ENCODE results near the gene SOCS2.

DNA sequence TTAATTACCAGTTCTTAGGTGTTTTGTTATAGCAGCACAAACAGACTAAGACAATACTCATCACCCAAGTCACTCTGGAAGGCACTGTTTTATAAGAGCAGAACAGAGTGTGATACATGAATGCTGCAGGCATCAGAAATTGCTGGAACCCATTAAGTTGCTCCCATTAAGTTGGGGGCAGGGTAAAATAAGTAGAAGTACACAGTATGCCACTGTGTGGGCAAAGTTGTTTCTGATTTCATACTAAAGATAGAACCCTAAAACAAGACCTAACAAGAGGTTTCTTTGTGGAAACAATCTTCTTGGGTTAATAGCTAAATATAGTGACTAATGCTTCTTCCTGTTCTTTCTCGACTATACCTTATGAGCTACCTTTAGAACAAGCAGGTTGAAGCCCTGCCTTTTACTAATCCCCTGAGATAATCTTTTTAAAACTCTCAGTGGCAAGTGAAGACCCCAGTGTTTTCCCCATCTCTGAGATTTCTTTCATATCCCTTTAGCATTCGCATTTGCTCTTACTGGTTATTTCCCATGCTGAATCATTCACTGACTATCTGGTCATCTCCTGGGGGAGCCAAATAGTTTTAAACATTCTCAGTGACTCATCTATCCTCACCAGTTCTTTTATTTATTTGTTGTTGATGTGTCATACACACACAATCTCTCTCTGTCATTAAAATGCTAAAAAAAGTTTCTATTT lies 52.3 kb downstream of the SOCS2 start:
- peak in 1 of 2 experiments; percentile 75; a peak in 2 of 4 replicates for TF ChIP-seq EP300 (IDR thresholded peaks at IDR 0.05; ENCODE audit: borderline replicate concordance in 1 of 2, control insufficient read depth in 1 of 2, low read depth in 2 of 2, low read length in 2 of 2)
- TF ChIP-seq, protein P1, sequence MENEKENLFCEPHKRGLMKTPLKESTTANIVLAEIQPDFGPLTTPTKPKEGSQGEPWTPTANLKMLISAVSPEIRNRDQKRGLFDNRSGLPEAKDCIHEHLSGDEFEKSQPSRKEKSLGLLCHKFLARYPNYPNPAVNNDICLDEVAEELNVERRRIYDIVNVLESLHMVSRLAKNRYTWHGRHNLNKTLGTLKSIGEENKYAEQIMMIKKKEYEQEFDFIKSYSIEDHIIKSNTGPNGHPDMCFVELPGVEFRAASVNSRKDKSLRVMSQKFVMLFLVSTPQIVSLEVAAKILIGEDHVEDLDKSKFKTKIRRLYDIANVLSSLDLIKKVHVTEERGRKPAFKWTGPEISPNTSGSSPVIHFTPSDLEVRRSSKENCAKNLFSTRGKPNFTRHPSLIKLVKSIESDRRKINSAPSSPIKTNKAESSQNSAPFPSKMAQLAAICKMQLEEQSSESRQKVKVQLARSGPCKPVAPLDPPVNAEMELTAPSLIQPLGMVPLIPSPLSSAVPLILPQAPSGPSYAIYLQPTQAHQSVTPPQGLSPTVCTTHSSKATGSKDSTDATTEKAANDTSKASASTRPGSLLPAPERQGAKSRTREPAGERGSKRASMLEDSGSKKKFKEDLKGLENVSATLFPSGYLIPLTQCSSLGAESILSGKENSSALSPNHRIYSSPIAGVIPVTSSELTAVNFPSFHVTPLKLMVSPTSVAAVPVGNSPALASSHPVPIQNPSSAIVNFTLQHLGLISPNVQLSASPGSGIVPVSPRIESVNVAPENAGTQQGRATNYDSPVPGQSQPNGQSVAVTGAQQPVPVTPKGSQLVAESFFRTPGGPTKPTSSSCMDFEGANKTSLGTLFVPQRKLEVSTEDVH (IDR thresholded peaks at IDR 0.05; ENCODE audit: low read depth, partially characterized antibody): no peak

Data from GM12878 (cell line).